Neuronal stem cell (in vitro differentiated cells): Measurements from ENCODE around the gene CLUH.
A peak's percentile ranks its signal among the peaks of the same experiment; 100 is the strongest.

Experiments
- DNase-seq: peaks from one replicate; pipeline ENCODE4 v3.0.0-alpha.2; 2013; ENCODE audit warnings: low spot score
- H2AFZ ChIP-seq: one replicate; pipeline ENCODE4 v1.6.1; 2013; ENCODE audit warnings: mild to moderate bottlenecking, low read length, inconsistent platforms
- H2AK5ac ChIP-seq: 2 replicates; pipeline ENCODE4 v1.6.1; 2013; ENCODE audit warnings: low read depth, mild to moderate bottlenecking, inconsistent platforms, low read length, moderate library complexity, mixed read lengths
- H2BK120ac ChIP-seq: 2 replicates; pipeline ENCODE4 v1.6.1; 2013; ENCODE audit warnings: low read depth, mild to moderate bottlenecking, inconsistent platforms, low read length, moderate library complexity, mixed read lengths
- H2BK12ac ChIP-seq: one replicate; pipeline ENCODE4 v1.6.1; 2013; ENCODE audit warnings: low read length, inconsistent platforms
- H2BK15ac ChIP-seq: 2 replicates; pipeline ENCODE4 v1.6.1; 2013; ENCODE audit warnings: mild to moderate bottlenecking, low read length, inconsistent platforms, mixed read lengths
- H2BK5ac ChIP-seq: one replicate; pipeline ENCODE4 v1.6.1; 2013; ENCODE audit warnings: inconsistent platforms, mild to moderate bottlenecking, low read length, moderate library complexity
- H3K14ac ChIP-seq: one replicate; pipeline ENCODE4 v1.6.1; 2013; ENCODE audit warnings: low read length, inconsistent platforms
- H3K18ac ChIP-seq: 2 replicates; pipeline ENCODE4 v1.6.1; 2013; ENCODE audit warnings: low read length, inconsistent platforms
- H3K23ac ChIP-seq: 2 replicates; pipeline ENCODE4 v1.6.1; 2013; ENCODE audit warnings: low read depth, mild to moderate bottlenecking, mixed read lengths, low read length, inconsistent platforms; ENCODE audit not compliant: poor library complexity
- H3K27ac ChIP-seq: replicated peaks from 3 replicates; pipeline ENCODE4 v1.5.1; 2013; ENCODE audit warnings: low read length, inconsistent platforms
- H3K27me3 ChIP-seq, 3 experiments: 2 replicates each; pipeline ENCODE4 v1.6.1; 2013; ENCODE audit warnings: low read length in 3 of 3, mild to moderate bottlenecking in 2 of 3, inconsistent platforms in 1 of 3, low read depth in 1 of 3, mixed read lengths in 1 of 3, moderate library complexity in 1 of 3; ENCODE audit not compliant: control insufficient read depth in 3 of 3, insufficient read depth in 3 of 3
- H3K36me3 ChIP-seq, 2 donors: replicated peaks in 1 of 2; 2 replicates each; pipeline ENCODE4 v1.6.1; 2013; ENCODE audit warnings: low read length in 2 of 2; ENCODE audit not compliant: control insufficient read depth in 2 of 2, insufficient read depth in 2 of 2
- H3K4ac ChIP-seq: 2 replicates; pipeline ENCODE4 v1.6.1; 2013; ENCODE audit warnings: inconsistent platforms, mild to moderate bottlenecking, low read length, moderate library complexity
- H3K4me1 ChIP-seq, 2 donors: 1 replicate in 1 of 2; 2 replicates in 1 of 2; pipeline ENCODE4 v1.6.1; 2013; ENCODE audit warnings: low read length in 2 of 2, low read depth in 1 of 2; ENCODE audit not compliant: control insufficient read depth in 2 of 2, insufficient read depth in 1 of 2
- H3K4me2 ChIP-seq: one replicate; pipeline ENCODE4 v1.6.1; 2013; ENCODE audit warnings: mild to moderate bottlenecking, low read length, inconsistent platforms; ENCODE audit not compliant: insufficient read depth, poor library complexity, severe bottlenecking
- H3K4me3 ChIP-seq, 2 donors: 2 replicates each; pipeline ENCODE4 v1.5.1; 2013; ENCODE audit warnings: low read length in 2 of 2, mild to moderate bottlenecking in 2 of 2, inconsistent platforms in 1 of 2, moderate library complexity in 1 of 2
- H3K79me1 ChIP-seq: one replicate; pipeline ENCODE4 v1.6.1; 2013; ENCODE audit warnings: low read depth, mild to moderate bottlenecking, inconsistent platforms, low read length, moderate library complexity
- H3K9ac ChIP-seq: one replicate; pipeline ENCODE4 v1.6.1; 2013; ENCODE audit warnings: mild to moderate bottlenecking, low read depth, low read length, inconsistent platforms; ENCODE audit not compliant: poor library complexity
- H3K9me3 ChIP-seq, 2 donors: replicated peaks in 1 of 2; 2 replicates each; pipeline versions ENCODE3 to v1.6.1; 2013; ENCODE audit warnings: low read length in 2 of 2, mild to moderate bottlenecking in 2 of 2, inconsistent platforms in 1 of 2, low read depth in 1 of 2, mixed read lengths in 1 of 2, moderate library complexity in 1 of 2; ENCODE audit not compliant: control insufficient read depth in 2 of 2, insufficient read depth in 1 of 2
- H4K8ac ChIP-seq: one replicate; pipeline ENCODE4 v1.6.1; 2013; ENCODE audit warnings: low read depth, mild to moderate bottlenecking, inconsistent platforms, low read length, moderate library complexity
- H4K91ac ChIP-seq: one replicate; pipeline ENCODE4 v1.6.1; 2013; ENCODE audit warnings: low read length, low read depth, mild to moderate bottlenecking, inconsistent platforms; ENCODE audit not compliant: poor library complexity
- WGBS, 2 donors: extraction: QIAGEN DNeasy Blood & Tissue Kit; methylation state at CpG; one replicate each; pipeline ENCODE4 v1.1.7; 2013; ENCODE audit warnings: missing lambda C conversion rate in 2 of 2, mixed read lengths in 1 of 2; ENCODE audit not compliant: insufficient read length in 2 of 2, insufficient replicate concordance in 1 of 2; ENCODE audit errors: extremely low coverage in 2 of 2; 5-methylcytosine and 5-hydroxymethylcytosine counted together

The CLUH gene

DNA sequence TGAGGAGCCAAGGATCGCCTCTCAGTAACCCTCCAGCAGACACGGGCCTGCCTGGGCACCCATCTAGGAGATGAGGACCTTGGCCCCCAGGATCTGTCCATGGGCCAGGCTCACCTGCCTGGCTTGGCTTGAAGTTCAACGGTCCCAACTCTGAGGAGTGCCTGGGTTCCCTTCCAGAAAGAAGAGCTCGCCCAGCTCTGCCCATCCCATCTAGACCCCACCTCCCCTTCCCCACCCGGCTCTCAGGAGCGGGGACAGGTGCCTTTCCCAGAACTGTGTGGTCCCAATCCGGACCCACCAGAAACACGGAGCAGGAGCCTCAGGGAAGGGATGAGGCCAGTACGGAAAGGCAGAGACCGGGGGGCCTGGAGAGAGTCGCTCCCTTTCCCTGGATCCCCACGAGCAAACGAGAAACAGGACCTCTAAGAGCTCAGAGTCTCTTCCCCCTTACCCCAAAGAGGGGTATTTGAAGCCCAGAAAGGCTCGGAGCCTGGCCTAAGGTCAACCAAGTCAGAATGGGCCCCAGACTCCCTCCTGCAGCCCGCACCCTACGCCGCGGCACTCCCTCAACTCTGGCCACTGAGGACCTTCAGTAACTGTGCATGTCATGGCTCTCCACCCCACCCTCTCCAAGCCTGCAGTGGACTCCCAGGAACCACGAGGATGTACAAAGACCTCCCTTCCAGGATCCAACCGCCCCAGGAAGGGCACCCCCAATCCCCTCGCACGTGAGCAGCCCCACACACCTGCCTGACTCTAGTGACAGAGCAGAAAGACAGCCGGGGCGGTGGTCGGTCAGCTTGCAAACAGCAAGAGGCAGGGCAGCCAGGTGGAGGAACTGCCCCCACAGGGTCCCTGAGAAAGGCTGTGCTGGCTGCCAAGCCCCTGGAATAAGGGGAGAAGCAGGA, 5.4 kb downstream of the CLUH start:
- peaks cover 33% of the 10 kb centered on the region for H3K79me1 ChIP-seq

GRCh38 chr17:2705263-2705662, 6.3 kb downstream of the CLUH start:
- Histone ChIP-seq H3K14ac (peak overlapping the region; percentile 98), H2AK5ac (no peak overlapping the region), H3K27ac (no peak overlapping the region), H3K4me2 (no peak overlapping the region), H2BK15ac (no peak overlapping the region), H2BK120ac (no peak overlapping the region), H2BK12ac (no peak overlapping the region), H4K91ac (no peak overlapping the region), H3K23ac (no peak overlapping the region), H3K18ac (peak overlapping the region; percentile 60), H3K9ac (peak overlapping the region; percentile 56), H3K4me3 (no peak overlapping the region), H3K4ac (no peak overlapping the region), H3K27me3 (no peaks in the 10 kb centered on the region), H2BK5ac (no peak overlapping the region), H3K36me3 (peaks cover 13 to 36% of the 10 kb centered on the region in 2 donors), H3K79me1 (peaks cover 29% of the 10 kb centered on the region), H4K8ac (no peak overlapping the region), H2AFZ (no peak overlapping the region), H3K9me3 (peaks cover 0 to 2% of the 10 kb centered on the region in 2 donors), H3K4me1 (peaks cover 2 to 14% of the 10 kb centered on the region in 2 donors)
- WGBS, 2 donors: no CpG with 5 or more reads among the region's 7 CpGs
- no peak for DNase-seq

More for the DNA sequence above, 5.4 kb downstream of the CLUH start:
- no peak overlapping the region for H3K23ac ChIP-seq
- no peak overlapping the region for H2BK15ac ChIP-seq
- peaks cover 10 to 21% of the 10 kb centered on the region in 2 donors for H3K4me1 ChIP-seq
- H3K9ac ChIP-seq: no peak overlapping the region
- H4K91ac ChIP-seq: no peak overlapping the region
- no peak overlapping the region for H3K4me3 ChIP-seq
- no CpG with 5 or more reads among the region's 25 CpGs for WGBS, 2 donors
- H3K14ac ChIP-seq: no peak overlapping the region
- H3K27ac ChIP-seq: no peak overlapping the region
- DNase-seq: no peak
- peaks cover 0 to 2% of the 10 kb centered on the region in 2 donors for H3K9me3 ChIP-seq
- peaks cover 10 to 28% of the 10 kb centered on the region in 2 donors for H3K36me3 ChIP-seq
- no peak overlapping the region for H2AFZ ChIP-seq
- no peak overlapping the region for H2BK12ac ChIP-seq
- no peak overlapping the region for H3K18ac ChIP-seq
- H2AK5ac ChIP-seq: peak overlapping the region; percentile 10
- H3K4me2 ChIP-seq: no peak overlapping the region
- H2BK120ac ChIP-seq: no peak overlapping the region
- no peaks in the 10 kb centered on the region for H3K27me3 ChIP-seq
- no peak overlapping the region for H3K4ac ChIP-seq
- no peak overlapping the region for H4K8ac ChIP-seq
- no peak overlapping the region for H2BK5ac ChIP-seq

DNA sequence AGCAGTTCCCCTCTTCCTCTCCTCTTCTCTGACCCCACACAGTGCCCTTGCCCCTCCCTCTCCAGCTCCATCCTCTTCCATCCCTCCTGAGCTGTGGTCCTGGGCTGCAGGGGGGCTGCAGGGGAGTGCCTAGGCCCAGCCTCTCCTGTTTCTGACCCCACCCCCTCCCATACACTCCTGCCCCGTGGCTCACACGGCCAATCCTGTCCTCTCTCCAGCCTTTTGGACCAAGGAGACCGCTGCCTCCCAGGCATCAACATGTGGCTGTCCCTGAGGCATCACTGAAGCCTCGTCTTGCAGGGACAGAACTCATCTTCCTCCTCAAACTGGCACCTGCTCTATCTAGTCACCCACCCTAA, 6.7 kb downstream of the CLUH start:
- H3K36me3 ChIP-seq: peaks cover 13 to 40% of the 10 kb centered on the region in 2 donors
- H3K4ac ChIP-seq: no peak overlapping the region
- H4K8ac ChIP-seq: no peak overlapping the region
- no peaks in the 10 kb centered on the region for H3K27me3 ChIP-seq
- WGBS, 2 donors: no CpG with 5 or more reads among the region's 4 CpGs
- H3K23ac ChIP-seq: peak overlapping the region; percentile 73
- peak overlapping the region; percentile 95 for H2AK5ac ChIP-seq
- H3K27ac ChIP-seq: no peak overlapping the region
- H2AFZ ChIP-seq: no peak overlapping the region
- no peak overlapping the region for H2BK12ac ChIP-seq
- no peak overlapping the region for H2BK15ac ChIP-seq
- H3K9me3 ChIP-seq: peaks cover 0 to 2% of the 10 kb centered on the region in 2 donors
- H4K91ac ChIP-seq: no peak overlapping the region
- peak overlapping the region; percentile 60 for H3K9ac ChIP-seq
- H3K18ac ChIP-seq: peak overlapping the region; percentile 71
- peaks cover 25% of the 10 kb centered on the region for H3K79me1 ChIP-seq
- H2BK5ac ChIP-seq: no peak overlapping the region
- no peak overlapping the region for H3K4me2 ChIP-seq
- DNase-seq: no peak
- H3K4me3 ChIP-seq: no peak overlapping the region
- H3K14ac ChIP-seq: peak overlapping the region; percentile 89
- peaks cover 0 to 13% of the 10 kb centered on the region in 2 donors for H3K4me1 ChIP-seq
- no peak overlapping the region for H2BK120ac ChIP-seq
